Esophagus squamous epithelium (tissue), 4 donors: Measurements from ENCODE around the gene SEC24D.

Experiments used
- CTCF ChIP-seq, 6 experiments: fragments of 450-650 bp in 4 of 6; fragments of 200-600 bp in 2 of 6; sonication (generic) in 2 of 6; IDR thresholded peaks; one replicate each; pipeline ENCODE4 v1.5.1; 2016 to 2019; ENCODE audit warnings: antibody characterized with exemption in 6 of 6, mild to moderate bottlenecking in 4 of 6, moderate library complexity in 4 of 6
- POLR2A ChIP-seq, 4 donors: fragments of 450-650 bp; IDR thresholded peaks; one replicate each; pipeline ENCODE4 v1.6.1; 2017; ENCODE audit warnings: antibody characterized with exemption in 4 of 4, mild to moderate bottlenecking in 4 of 4, moderate library complexity in 3 of 4

GRCh38 chr4:118865091-118865708, 29.3 kb upstream of the SEC24D start:
- TF ChIP-seq CTCF (IDR thresholded peaks at IDR 0.05) (peak; percentile 24 to 67 (median 48)), POLR2A (IDR thresholded peaks at IDR 0.05) (no peak)
